T1000 (cell line): Measurements from ENCODE around the gene ISOC2.

Experiments used
- DNase-seq: peaks from one replicate; lab custom pipeline; 2025; ENCODE audit warnings: mixed read lengths; lab: John Stamatoyannopoulos, UW

Gene ISOC2

DNA sequence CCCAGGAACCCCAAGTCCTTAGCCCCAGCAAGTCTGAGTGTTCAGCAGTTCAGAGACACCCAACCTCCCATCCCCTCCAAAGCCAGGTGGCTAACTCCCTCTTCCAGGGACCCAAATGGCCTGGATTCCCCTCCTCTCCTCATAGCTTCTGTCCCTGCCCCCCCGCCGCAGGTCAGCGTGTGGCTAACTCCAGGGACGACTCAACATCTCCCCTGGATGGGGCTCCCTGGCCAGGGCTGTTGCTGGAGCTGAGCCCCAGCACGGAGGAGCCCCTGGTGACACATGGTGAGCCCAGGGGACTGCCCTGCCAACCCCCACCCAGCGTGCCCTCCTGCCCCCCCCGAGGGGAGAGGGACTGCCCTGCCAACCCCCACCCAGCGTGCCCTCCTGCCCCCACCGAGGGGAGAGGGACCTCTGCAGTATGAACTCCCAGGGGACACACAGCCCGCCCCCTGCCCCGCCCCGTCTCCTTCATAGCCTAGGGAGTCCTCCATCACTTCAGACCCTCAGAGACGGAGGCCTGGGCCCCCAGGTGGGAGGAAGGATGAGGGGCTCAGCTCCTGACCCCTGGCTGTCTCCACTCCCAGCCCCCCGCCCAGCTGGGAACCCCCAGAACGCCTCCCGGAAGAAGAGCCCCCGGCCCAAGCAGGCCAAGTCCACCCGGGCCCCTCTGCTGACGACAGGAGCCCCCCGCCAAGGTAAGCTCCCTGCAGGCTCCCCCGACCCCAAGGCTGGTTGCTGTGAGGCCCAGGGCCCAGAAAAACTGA is 28.5 kb upstream of the ISOC2 start:
- no peak for DNase-seq

GRCh38 chr19:55488986-55489710 is 27.7 kb upstream of the ISOC2 start:
- no peak for DNase-seq

DNA sequence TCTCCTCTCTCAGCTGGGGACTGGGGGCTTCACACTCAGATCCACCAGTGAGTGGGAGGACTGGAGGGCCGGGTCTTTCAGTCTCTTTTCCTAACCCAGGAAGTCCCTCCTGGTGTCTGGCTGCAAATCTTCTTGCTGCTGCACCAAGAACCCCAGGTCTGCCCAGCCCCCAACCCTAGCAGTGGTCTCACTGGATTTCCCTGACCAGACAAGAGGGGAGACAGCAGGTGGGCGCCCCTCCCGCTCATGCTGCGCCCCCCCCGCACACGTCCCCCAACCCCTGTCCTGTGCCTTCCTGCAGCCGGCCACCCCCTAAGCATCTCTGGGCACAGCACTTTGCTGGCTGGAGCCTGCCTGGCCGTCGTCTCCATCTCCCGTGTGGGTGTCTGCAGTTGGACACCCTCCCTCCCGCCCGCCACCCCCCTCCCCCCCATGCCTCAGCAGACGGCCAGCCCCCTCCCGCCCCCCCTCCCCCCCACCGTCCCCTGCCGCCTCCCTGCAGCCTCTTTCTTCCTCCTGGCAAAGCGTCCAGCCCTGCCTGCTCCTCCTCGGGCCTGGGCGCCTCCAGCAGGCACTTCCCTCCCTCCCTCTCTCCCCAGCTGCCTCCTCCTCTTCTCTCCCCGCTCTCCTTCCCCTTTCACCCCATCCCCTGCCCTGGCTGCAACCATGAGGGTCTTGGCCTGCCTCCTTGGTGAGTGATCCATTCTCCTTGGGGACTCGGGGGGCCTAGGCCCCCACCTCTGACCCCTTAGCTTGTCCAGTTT is 26.7 kb upstream of the ISOC2 start, which contains the start of gene SSC5D:
TSS of gene SSC5D (plus strand) at position 513 of the 764 bp plus-strand sequence. CDS start at position 667, 154 bp downstream.
- DNase-seq = no peak

DNA sequence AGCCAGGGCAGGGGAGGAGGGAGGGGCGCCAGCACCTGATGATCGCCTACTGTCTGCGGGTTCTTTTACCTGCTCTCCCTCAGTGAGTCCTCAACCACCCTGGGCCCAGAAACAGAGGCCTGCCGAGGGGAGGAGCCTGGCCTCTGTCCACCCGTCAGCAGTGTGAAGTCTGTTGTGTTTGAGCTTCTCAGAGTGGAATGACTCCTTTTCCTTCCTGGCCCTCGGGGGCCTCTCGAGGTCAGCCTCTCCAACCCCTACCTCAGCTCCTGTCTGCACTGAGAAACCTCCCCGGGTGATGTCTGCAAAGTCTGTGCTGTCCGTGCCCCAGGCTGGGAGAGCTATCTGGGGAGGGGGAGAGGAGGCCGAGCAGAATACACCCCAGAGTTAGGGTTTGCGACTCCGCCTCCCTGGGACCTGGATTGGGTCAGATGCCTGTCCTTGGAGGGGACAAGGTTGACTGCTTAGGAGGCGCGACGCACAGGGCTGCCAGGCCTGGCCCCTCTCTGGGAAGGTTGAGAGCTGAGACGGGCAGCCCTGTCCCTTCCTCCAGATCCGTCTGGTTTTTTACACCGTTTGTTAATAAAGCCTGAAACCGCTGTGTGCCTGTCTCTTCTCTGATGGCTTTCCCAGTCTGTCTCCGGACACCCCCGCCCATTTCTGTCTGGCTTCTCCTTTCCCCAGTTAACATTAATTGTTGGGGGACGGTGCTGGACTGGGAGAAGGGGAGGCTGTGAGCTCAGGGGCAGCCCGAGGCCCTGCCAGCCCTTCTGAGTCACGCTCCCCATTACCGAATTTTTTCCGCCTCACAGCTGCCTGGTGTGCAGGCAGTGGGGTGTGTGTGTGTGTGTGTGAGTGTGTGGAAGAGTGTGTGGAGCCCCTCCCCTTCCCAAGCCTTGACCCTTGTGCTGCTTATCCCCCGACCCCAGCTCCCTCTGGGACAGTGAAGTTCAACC is 25.8 kb upstream of the ISOC2 start:
- peak; percentile 59 for DNase-seq

- no peak for DNase-seq
These were observed 24.9 kb upstream of the ISOC2 start for GRCh38 chr19:55486043-55486970.

DNA sequence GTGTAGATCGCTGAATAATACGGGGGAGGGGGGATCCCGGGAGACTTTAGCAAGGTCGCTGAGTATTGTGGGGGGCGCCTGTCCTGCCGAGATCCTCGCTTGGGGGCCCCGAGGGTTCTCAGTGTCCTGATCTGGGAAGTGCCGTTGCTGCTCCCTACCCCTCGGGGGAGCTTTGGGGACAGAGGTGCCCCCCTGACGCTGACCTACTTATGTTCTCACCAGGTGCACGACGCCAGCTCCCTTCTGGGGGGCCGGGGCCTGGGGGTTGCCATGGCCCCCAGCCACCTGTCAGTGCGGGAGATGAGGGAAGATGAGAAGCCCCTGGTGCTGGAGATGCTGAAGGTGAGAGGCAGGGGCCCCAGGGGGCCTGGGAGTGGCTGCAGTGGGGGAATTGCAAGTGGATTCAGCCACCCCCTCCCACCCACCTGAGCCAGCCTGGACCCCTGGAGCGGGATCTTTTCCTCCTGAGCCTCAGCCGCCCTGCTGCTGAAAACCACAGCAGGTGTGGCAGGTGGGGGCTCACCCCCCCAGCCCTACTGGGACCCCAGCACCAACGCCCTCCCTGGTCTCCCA is 24.1 kb upstream of the ISOC2 start:
- no peak for DNase-seq

DNA sequence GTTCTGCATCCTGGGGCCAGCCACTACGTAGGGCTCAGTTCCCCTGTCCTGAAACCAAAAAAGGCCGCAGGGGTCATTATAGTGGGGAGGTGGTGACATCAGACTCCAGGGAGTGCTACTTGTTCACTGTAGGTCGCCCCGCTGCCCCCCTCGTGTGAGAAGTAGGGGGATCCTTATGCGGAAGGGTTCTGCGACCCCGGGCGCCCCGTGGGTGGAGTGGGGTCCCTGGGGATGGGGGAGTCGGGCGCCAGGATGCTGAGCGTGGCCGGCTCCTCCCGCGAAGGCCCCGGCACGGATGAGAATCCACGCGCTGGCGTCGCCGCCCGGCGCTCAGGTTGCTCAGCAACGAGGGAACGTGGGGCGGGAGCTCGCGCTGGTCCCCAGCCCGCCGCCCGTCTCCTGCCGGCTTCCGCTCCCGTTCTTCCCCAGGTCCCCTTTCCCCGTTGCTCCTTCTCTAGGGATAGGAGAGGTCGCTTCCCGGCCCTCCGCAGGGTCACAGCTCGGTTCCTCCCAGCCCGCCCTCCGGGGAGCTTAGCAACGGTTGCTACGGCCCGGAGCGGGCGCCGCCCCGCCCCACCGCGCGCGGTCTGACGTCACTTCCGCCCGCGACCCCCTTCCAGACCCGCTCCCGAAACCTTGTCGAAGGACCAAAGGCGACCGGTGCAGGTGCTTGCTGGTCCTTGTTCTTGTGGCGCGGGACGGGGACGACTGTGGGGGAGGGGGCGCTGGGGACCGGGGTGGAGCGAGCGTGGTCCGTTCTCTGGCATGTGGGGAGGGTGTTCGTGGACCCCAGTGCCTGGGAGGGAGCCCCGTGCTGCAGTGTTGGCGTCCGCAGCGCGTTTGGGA is 23.4 kb upstream of the ISOC2 start, which contains the start of gene NAT14:
TSS of gene NAT14 (plus strand) at position 596 of the 846 bp plus-strand sequence. CDS start 521 bp downstream, outside the sequence.
- DNase-seq = peak; percentile 76

- DNase-seq = no peak
These were observed 22.5 kb upstream of the ISOC2 start for GRCh38 chr19:55483706-55484592.

- no peak for DNase-seq
These were observed 21.7 kb upstream of the ISOC2 start for GRCh38 chr19:55482967-55483705.

- no peak for DNase-seq
These were observed 20.9 kb upstream of the ISOC2 start for GRCh38 chr19:55482156-55482961.

- DNase-seq = no peak
These were observed 20.3 kb upstream of the ISOC2 start for GRCh38 chr19:55481794-55482155.

GRCh38 chr19:55481148-55481793 is 19.8 kb upstream of the ISOC2 start:
- no peak for DNase-seq

GRCh38 chr19:55479451-55480230 is 18.2 kb upstream of the ISOC2 start:
- DNase-seq = no peak

DNA sequence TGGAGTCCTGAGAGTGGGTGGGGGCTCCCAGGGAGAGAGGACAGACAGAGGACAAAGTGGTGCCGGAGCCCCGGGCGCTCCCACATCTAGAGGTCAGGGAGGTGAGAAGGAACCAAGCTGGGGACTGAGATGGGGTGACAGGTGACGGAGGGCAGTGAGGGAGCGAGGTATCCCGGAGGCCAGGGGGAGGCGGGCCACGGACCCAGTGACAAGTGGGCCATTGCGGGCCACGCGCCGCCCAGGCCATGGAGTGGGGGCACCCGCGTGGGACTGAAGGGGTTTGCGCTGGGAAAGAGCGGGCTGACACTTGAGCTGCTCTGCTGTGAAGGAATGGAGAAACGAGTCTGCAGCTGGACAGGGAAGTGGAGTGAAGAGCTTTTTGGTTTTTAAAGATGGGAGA is 17.6 kb upstream of the ISOC2 start:
- DNase-seq = no peak

DNA sequence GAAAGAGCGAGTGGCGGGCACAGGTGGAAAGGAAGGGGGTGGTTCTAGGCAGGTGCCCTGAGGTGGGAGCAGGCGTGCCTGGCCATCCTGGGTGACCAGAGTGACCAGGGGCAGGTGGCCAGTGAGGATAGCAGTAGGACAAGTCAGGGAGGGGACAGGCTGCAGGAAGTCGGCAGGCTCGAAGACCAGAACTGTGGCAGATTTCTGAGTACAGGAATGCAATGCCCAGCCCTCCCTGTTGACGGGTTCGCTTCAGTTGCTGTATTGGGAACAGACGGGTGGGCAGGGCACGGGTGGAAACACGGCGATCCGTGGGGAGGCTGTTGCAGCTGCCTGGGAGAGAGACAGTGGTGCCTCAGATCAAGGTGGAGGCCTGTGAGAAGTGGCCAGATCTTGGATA is 16.9 kb upstream of the ISOC2 start:
- DNase-seq = no peak
